HG03354 (cell line): ENCODE data around the gene ERBB2.
A peak's percentile ranks its signal among the peaks of the same experiment; 100 is the strongest.
"Not testable (repeated sequence)": the region's sequence is repeated elsewhere in the genome, so short reads cannot be mapped to it uniquely, and the experiment has no call there.

Experiments used
- ATAC-seq: cut with Tn5 transposase; IDR thresholded peaks from one replicate; pipeline ENCODE4 v1.9.1; 2021; ENCODE audit warnings: mild to moderate bottlenecking; ENCODE audit not compliant: unreplicated experiment, poor library complexity, severe bottlenecking

ERBB2 gene

GRCh38 chr17:39676198-39676819 is 23.6 kb upstream of the ERBB2 start:
- peak; percentile 44 for ATAC-seq

DNA sequence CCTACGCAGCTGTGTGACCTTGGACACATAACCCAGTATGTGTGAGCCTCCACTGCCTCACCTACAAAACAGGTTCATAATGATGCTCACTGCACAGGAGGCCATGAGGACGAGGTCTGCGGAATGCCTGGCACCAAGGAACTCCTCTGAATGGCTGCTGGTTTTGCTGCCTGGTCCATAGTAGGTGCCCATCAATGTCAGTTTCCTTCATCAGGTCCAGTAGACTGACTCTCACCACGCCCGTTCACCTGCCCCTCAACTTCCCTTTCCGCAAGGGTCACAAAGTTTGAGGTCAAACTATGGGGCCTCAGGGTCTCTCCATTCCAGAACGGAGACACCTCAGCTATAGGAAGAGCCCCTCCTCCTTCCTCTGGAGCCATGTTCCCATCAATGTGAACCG is 22.8 kb upstream of the ERBB2 start:
- ATAC-seq, result no peak

DNA sequence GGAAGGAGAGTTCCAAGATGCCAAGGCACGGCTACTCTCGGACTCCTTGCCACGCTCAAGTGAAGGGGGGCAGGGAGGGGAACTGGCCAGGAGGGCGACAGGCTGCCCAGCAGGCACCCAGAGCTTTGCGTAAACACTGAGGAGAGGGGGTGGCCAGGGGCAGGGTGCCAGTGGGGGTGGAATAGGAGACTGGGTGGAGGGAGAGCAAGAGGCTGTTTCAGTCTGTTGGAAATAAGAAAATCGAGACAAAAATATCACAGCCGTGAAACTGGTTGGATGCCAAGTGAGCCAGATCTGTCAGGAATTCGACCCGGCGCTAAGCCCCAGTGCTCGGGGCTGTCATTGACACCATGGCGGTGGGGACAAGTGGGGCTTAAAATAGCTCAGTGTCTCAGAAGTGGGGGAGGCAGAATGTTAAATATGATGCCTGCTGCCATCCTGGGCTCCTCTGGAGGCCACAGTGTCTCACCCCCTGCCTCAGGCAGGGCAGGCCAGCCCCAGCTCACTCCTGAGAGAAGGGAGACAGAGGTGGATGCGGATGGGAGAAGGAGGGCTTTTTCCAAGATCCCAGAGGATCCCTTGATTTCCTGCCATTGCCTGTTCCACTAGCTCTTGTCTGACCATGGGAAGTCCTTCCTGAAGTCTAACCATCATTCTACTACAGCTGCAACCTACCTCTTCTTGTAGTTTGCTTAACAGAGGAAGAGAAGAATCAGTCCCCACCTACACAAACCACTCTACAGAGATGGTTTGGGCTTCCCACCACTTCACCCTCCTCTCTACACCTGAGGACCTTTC is 22.1 kb upstream of the ERBB2 start:
- no peak for ATAC-seq

- no peak for ATAC-seq
Observed at GRCh38 chr17:39678340-39679116, 21.3 kb upstream of the ERBB2 start.

DNA sequence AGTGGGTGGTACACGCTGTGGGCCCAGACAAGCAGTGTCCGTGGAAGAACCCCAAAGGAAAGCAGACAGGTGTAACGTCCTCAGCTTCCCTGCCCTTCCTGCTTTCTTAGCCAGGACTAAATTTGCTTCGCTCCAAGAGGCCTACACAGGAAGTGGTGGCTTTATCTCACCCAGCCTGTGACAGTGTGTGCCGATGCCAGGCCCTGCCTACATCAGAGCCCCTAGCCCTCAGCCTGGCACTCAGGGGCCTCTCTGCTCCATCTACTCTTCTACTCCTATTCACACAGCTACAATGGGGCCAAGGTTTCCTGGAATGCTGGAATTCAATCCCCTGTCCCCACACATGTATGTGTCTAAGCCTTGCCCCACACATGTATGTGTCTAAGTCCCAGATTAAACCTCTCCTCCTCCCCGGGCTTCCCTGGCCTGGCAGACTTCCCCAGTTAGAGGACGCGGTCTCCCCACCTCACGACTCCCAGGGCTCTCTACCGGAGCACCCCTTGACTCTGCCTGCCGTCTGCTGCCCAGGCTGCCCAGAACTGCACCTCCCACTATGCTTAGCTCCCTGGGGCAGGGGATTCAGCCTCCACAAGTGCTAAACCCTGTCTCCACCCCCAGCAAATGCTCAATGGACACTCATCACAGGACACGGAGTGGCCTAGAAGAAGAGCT is 20.2 kb upstream of the ERBB2 start:
- no peak for ATAC-seq

- ATAC-seq, result no peak
Observed at GRCh38 chr17:39683295-39683939, 16.4 kb upstream of the ERBB2 start.

DNA sequence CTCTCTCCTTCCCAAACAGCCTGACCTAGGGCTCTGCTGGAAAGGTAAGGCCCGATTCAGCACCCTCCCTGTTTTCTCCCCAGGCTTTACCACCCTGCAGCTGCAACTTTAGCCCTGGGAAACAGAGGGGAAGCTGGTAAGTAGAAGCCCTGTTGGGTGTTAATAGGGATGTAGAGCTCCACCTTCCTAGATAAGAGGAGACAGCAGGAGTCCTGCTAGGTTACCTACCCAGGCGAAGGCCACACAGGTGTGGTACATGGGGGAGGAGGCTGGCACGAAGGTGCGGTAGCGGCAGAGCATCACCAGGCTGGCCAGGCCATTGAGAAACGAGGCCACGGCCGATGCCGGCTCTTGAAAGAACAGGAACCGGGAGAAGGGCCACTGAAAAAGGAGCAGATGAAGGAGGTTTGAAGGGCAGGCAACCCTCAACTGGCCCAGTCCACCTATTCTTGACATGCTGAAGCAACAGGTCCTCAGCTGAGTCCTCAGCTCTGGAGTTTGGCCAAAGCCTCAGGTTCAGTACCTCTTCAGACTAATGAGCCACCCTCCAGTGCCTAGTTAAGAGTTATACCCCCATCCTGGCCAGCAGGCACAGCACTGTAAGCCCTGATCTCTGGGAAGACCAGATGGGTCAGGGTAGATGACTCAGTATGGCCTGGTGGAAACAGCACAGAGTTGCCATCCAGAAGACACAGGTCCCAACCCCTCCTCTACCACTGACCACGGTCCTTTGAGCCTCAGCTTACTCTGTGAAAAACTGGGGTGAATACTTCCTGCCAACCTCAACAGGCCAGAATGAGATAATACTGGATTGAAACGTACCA is 15.3 kb upstream of the ERBB2 start:
- no peak for ATAC-seq

- ATAC-seq, result no peak
Observed at GRCh38 chr17:39687101-39687545, 12.7 kb upstream of the ERBB2 start.

DNA sequence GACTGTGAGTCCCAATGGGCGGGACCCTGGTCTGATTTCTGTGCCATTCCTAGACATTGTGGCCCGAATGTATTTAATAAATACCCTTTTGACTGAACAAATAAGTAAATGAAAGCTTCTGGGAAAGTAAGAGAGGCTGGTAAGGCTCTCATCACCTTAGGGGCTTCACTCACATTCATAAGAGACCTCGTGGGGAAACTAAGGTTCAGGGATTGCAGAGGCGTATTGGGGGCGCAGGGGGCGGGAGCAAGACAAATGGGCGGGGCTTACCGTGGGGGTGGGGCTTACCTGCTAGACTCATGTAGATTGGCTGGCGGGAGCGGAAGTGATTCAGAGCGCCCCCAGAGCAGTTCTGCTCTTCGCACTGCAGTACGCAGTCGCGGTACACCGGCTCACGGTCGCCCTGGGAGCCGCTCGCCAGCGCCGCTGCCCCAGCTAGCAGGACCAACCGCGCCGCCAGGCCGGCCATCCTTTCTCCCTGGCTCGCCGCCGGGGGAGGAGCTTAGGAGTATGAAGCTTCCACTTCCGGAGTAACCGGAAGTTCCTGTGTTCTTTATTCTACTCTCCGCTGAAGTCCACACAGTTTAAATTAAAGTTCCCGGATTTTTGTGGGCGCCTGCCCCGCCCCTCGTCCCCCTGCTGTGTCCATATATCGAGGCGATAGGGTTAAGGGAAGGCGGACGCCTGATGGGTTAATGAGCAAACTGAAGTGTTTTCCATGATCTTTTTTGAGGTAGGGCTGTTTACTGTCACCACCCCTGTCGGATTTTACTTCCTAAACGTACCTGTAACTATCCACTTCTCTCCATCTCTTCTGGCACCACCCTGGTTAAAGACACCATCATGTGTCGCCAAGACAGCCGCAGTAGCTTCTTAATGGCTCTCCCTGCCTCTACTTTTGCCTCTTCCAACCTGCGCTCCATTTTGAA is 12.1 kb upstream of the ERBB2 start, which contains the start of gene PGAP3:
PGAP3 (minus strand) TSS at position 512 of the 929 bp plus-strand sequence; CDS start at position 469, 43 bp downstream.
- peak; percentile 92 for ATAC-seq

DNA sequence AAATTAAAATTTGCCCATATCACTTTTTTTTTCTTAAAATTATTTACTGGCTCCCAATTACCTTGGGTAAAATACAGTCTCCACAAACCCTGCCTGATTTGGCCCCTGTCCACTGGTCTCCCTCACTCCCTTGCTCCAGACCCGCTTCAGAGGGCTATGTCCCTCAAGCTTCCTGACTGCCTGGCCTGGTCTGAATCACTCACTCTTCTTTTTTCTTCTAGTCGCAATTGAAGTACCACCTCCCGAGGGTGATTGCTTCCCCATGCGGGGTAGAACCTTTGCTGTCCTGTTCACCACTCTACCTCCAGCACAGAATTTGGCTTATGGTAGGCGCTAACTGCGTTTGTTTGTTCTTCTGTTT is 11.4 kb upstream of the ERBB2 start:
- ATAC-seq, result no peak

GRCh38 chr17:39688945-39689344 is 10.9 kb upstream of the ERBB2 start:
- ATAC-seq, result no peak

DNA sequence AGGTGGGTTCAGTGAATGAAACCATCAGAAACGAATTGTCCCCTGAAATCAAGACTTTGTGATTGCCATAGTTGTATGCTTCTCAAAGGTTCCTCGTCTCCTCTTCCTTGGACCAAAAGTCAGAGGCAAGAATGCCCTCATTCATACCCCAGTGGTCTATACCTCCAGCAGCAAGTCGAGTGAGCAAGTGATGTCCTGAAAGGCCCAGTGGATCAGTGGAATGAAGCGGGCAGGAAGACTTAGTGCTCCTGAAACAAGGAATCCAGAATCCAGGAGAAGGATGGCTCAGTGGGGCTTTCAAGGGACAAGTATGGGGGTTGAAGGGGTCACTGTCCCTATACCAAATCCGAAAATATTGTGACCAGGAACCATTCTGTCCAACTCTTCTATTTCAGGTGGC is 5.3 kb upstream of the ERBB2 start:
- no peak for ATAC-seq

- ATAC-seq, result no peak
Observed at GRCh38 chr17:39695089-39695474, 4.8 kb upstream of the ERBB2 start.

DNA sequence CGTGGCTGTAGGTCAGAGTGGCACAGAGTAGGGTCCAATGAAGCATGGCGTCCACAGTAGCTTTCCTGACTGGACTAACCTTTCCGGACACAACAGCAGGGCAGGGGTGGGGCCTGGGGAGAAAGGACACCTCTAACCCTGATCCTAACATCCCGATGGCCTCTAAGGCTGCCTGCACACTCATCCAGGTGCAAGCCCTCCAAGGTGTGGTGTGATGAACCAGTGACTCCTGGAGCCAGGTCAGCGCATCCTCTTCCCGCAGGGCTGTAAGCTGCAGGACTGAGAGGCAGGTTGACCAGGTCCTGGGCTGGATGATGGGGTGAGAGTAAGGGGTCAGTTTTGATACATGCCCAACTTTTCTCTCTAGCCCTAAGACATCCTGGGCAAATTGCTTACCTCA is 3.1 kb upstream of the ERBB2 start:
- ATAC-seq, result no peak

DNA sequence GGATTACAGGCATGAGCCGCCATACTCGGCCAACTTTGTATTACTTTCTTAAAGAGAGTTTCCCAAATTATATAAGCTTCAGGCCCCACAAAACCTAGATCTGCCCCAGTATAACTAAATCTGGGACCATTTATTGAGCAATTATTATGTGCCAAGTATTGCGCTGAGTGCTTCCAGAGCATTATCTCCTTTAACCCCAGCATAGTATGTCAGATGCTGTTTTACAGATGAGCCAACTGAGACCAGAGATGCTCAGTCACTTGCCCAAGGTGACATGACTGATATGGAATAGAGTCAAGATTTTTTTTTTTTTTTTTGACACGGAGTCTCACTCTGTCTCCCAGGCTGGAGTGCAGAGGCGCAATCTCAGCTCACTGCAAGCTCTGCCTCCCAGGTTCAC is 1.9 kb upstream of the ERBB2 start:
- no peak for ATAC-seq

DNA sequence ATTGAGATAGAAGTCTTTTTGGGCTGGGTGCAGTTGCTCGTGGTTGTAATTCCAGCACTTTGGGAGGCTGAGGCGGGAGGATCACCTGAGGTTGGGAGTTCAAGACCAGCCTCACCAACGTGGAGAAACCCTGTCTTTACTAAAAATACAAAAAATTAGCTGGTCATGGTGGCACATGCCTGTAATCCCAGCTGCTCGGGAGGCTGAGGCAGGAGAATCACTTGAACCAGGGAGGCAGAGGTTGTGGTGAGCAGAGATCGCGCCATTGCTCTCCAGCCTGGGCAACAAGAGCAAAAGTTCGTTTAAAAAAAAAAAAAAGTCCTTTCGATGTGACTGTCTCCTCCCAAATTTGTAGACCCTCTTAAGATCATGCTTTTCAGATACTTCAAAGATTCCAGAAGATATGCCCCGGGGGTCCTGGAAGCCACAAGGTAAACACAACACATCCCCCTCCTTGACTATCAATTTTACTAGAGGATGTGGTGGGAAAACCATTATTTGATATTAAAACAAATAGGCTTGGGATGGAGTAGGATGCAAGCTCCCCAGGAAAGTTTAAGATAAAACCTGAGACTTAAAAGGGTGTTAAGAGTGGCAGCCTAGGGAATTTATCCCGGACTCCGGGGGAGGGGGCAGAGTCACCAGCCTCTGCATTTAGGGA is 577 bp upstream of the ERBB2 start:
- ATAC-seq, result not testable (repeated sequence)
